Calu3 (cell line): ENCODE results near the gene ASF1B. TPM values are rescaled to one million over a fixed set of nuclear protein-coding genes. Genes with fewer than 3 reads are reported as not detected.

Source experiments
- BruUV-seq: library from RNA; stranded (reverse); fragments of 400-500 nt; replicated peaks from 2 replicates; lab custom pipeline; 2021; lab: Mats Ljungman, UMichigan
- CTCF ChIA-PET: fragments of 300-600 bp; sonication (Branson Sonifier 250); formaldehyde crosslinking; loops from one replicate; lab custom pipeline; 2022; ENCODE audit warnings: antibody characterized with exemption; lab: Charles Lee
- DNase-seq: peaks from one replicate; pipeline ENCODE4 v3.0.0; 2022
- H3K27ac Mint-ChIP-seq: one replicate; pipeline ENCODE4 v1.8.0; 2022; ENCODE audit warnings: mixed read lengths; ENCODE audit not compliant: unreplicated experiment
- H3K27me3 Mint-ChIP-seq: one replicate; pipeline ENCODE4 v1.8.0; 2022; ENCODE audit warnings: mixed read lengths; ENCODE audit not compliant: unreplicated experiment
- H3K36me3 Mint-ChIP-seq: one replicate; pipeline ENCODE4 v1.8.0; 2022; ENCODE audit warnings: mild to moderate bottlenecking, moderate library complexity, mixed read lengths; ENCODE audit not compliant: insufficient read depth, unreplicated experiment
- H3K4me1 Mint-ChIP-seq: one replicate; pipeline ENCODE4 v1.8.0; 2022; ENCODE audit warnings: mild to moderate bottlenecking, low read depth, mixed read lengths; ENCODE audit not compliant: unreplicated experiment
- H3K4me3 Mint-ChIP-seq: one replicate; pipeline ENCODE4 v1.8.0; 2022; ENCODE audit warnings: mild to moderate bottlenecking, low read depth, moderate library complexity, mixed read lengths; ENCODE audit not compliant: unreplicated experiment
- H3K9me3 Mint-ChIP-seq: one replicate; pipeline ENCODE4 v1.8.0; 2022; ENCODE audit warnings: low read depth, mixed read lengths; ENCODE audit not compliant: unreplicated experiment
- CTCF ChIP-seq: fragments of 200-600 bp; IDR thresholded peaks from one replicate; pipeline ENCODE4 v1.8.0; 2022; ENCODE audit warnings: antibody characterized with exemption; ENCODE audit not compliant: unreplicated experiment
- intact Hi-C: fragments of 100-400 bp; cut with micrococcal nuclease; formaldehyde crosslinking; loops from one replicate; pipeline ENCODE4 v1.10.0; 2022; ENCODE audit not compliant: unreplicated experiment
- total RNA-seq: library from RNA; stranded (reverse); gene quantifications from 2 replicates; pipeline ENCODE4 v1.2.3, GENCODE V29; 2022

ASF1B gene
- total RNA-seq, 1 experiment from 2014 or later = 42.6 TPM

GRCh38 chr19:14070268-14071050, 65.9 kb downstream of the ASF1B start:
- peaks cover 27% of the 10 kb centered on the region for H3K36me3 Mint-ChIP-seq
- BruUV-seq = no TSS peak
- H3K27ac Mint-ChIP-seq = no peak overlapping the region
- H3K9me3 Mint-ChIP-seq = no peaks in the 10 kb centered on the region
- H3K4me1 Mint-ChIP-seq = no peaks in the 10 kb centered on the region
- no peak for TF ChIP-seq CTCF
- H3K4me3 Mint-ChIP-seq = no peak overlapping the region
- no peaks in the 10 kb centered on the region for H3K27me3 Mint-ChIP-seq
- no peak for DNase-seq
- intact Hi-C loops = no loop called here
- CTCF ChIA-PET = interaction anchor here (1.8 kb wide), 2 partner anchors 38 to 66 kb away, joined by 7 read pairs; partner anchors contain the start of genes ASF1B and IL27RA

Other genes starting within 250 kb of the ASF1B start
- gene BRME1, start 230.5 kb downstream of the ASF1B start, total RNA-seq = 1.0 and 1.5 TPM in 2 replicates
- gene CC2D1A, start 230.4 kb downstream of the ASF1B start, total RNA-seq = 37.2 and 41.7 TPM in 2 replicates
- not detected in 2 replicates for gene PODNL1, start 198.2 kb downstream of the ASF1B start, total RNA-seq
- 34.0 and 35.5 TPM in 2 replicates for gene DCAF15, start 184.1 kb downstream of the ASF1B start, total RNA-seq
- 13.8 and 14.9 TPM in 2 replicates for gene RFX1, start 130.3 kb downstream of the ASF1B start, total RNA-seq
- gene RLN3, start 108.4 kb downstream of the ASF1B start, total RNA-seq = not detected in 2 replicates
- 7.0 and 7.4 TPM in 2 replicates for gene IL27RA, start 104.8 kb downstream of the ASF1B start, total RNA-seq
- gene PALM3, start 74.5 kb downstream of the ASF1B start, total RNA-seq = 21.4 and 27.0 TPM in 2 replicates
- 4.2 and 5.2 TPM in 2 replicates for gene MISP3, start 63.8 kb downstream of the ASF1B start, total RNA-seq
- not detected in 2 replicates for gene C19orf67, start 50.8 kb downstream of the ASF1B start, total RNA-seq
- gene SAMD1, start 45.8 kb downstream of the ASF1B start, total RNA-seq = 41.1 and 44.2 TPM in 2 replicates
- gene PRKACA, start 18.8 kb downstream of the ASF1B start, total RNA-seq = 57.3 and 59.8 TPM in 2 replicates
- 24.8 and 26.5 TPM in 2 replicates for gene ADGRL1, start 69.6 kb upstream of the ASF1B start, total RNA-seq
- gene ADGRE5, start 244.9 kb upstream of the ASF1B start, total RNA-seq = 72.0 and 90.5 TPM in 2 replicates